DMS114 treated with DMSO at 0.1 percent for 48 hours (cell line): ENCODE measurements around the gene FUT7.
"Not testable (repeated sequence)": the region's sequence is repeated elsewhere in the genome, so short reads cannot be mapped to it uniquely, and the experiment has no call there.

Experiments
- DNase-seq: peaks from one replicate; lab custom pipeline; 2025; ENCODE audit not compliant: unreplicated experiment; lab: John Stamatoyannopoulos, UW

The FUT7 gene

GRCh38 chr9:137034039-137034708, 2.3 kb upstream of the FUT7 start:
- no peak for DNase-seq

GRCh38 chr9:137033481-137033880, 1.6 kb upstream of the FUT7 start:
- DNase-seq = not testable (repeated sequence)

GRCh38 chr9:137032858-137033257, 970 bp upstream of the FUT7 start:
- no peak for DNase-seq

- DNase-seq = no peak
Measured at GRCh38 chr9:137030538-137031527, 1.1 kb downstream of the FUT7 start.

- DNase-seq = no peak
Measured at GRCh38 chr9:137030006-137030405, 1.9 kb downstream of the FUT7 start.

GRCh38 chr9:137029058-137029936, 2.6 kb downstream of the FUT7 start:
- DNase-seq = peak; percentile 18

- no peak for DNase-seq
Measured at GRCh38 chr9:137028263-137029057, 3.4 kb downstream of the FUT7 start.

- DNase-seq = no peak
Measured at GRCh38 chr9:137027369-137028262, 4.3 kb downstream of the FUT7 start, which contains the start of gene ABCA2. Gene ABCA2 (minus strand): TSS chr9:137028237. CDS start chr9:137028140, 97 bp downstream.

- no peak for DNase-seq
Measured at GRCh38 chr9:137026828-137027227, 5.1 kb downstream of the FUT7 start.

- no peak for DNase-seq
Measured at GRCh38 chr9:137026384-137026783, 5.5 kb downstream of the FUT7 start.

GRCh38 chr9:137025517-137025966, 6.3 kb downstream of the FUT7 start:
- DNase-seq = no peak

- DNase-seq = no peak
Measured at GRCh38 chr9:137023583-137023991, 8.3 kb downstream of the FUT7 start.

- no peak for DNase-seq
Measured at GRCh38 chr9:137023157-137023556, 8.7 kb downstream of the FUT7 start.

- no peak for DNase-seq
Measured at GRCh38 chr9:137022662-137023008, 9.3 kb downstream of the FUT7 start.

- no peak for DNase-seq
Measured at GRCh38 chr9:137021979-137022661, 9.8 kb downstream of the FUT7 start.

GRCh38 chr9:137021568-137021978, 10.3 kb downstream of the FUT7 start:
- DNase-seq = no peak

GRCh38 chr9:137020771-137021567, 10.9 kb downstream of the FUT7 start:
- DNase-seq = no peak
